ENCODE measurements around the gene ZFP62.

DNA sequence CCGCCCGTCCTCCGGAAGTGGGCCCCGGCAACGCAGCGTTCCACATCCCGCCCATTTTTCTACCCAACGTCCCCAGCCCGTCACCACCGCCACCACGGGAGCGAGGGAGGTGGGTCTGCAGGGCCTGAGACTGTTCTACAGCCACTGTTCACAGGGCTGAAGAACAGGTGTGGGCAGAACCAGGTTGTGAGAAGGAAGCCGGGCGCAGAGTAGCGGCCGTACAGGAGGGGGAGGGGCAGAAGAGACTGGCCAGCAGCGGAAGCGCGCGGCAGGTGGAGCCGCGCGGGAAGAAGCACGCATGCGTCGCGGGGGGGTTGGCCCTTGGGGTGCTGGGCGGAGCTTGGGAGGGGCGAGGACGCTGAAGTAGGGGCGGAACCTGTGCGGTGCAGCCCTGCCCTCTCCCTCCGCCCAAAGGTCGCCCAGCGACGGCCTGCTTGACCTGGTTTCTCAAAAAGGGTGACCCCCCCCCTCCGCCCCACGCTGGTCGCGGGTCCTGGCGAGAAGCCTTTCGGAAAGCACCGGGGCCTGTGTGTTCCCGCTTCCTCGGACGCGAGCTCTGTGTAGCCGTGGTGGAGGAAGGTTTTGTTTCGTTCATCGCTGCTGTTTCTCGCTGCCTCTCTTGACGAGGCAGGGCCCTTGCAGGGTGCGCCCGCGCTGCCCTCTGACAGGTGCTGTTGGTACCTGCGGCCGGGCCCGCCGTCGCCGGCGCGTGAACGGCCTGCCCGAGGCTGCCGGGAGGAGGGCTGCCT lies 50.7 kb downstream of the ZFP62 start:
- TF ChIP-seq, protein P1, sequence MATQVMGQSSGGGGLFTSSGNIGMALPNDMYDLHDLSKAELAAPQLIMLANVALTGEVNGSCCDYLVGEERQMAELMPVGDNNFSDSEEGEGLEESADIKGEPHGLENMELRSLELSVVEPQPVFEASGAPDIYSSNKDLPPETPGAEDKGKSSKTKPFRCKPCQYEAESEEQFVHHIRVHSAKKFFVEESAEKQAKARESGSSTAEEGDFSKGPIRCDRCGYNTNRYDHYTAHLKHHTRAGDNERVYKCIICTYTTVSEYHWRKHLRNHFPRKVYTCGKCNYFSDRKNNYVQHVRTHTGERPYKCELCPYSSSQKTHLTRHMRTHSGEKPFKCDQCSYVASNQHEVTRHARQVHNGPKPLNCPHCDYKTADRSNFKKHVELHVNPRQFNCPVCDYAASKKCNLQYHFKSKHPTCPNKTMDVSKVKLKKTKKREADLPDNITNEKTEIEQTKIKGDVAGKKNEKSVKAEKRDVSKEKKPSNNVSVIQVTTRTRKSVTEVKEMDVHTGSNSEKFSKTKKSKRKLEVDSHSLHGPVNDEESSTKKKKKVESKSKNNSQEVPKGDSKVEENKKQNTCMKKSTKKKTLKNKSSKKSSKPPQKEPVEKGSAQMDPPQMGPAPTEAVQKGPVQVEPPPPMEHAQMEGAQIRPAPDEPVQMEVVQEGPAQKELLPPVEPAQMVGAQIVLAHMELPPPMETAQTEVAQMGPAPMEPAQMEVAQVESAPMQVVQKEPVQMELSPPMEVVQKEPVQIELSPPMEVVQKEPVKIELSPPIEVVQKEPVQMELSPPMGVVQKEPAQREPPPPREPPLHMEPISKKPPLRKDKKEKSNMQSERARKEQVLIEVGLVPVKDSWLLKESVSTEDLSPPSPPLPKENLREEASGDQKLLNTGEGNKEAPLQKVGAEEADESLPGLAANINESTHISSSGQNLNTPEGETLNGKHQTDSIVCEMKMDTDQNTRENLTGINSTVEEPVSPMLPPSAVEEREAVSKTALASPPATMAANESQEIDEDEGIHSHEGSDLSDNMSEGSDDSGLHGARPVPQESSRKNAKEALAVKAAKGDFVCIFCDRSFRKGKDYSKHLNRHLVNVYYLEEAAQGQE (IDR thresholded peaks at IDR 0.05; ENCODE audit: low read depth): no peak
- TF ChIP-seq ZBTB7A (IDR thresholded peaks at IDR 0.05; ENCODE audit: low read depth) (no peak), TAF1 (IDR thresholded peaks at IDR 0.05; ENCODE audit: low read depth) (peak; percentile 65)
